GM13976 (cell line): Measurements from ENCODE around the gene DISC1.

ENCODE experiments used
- DNase-seq: peaks from one replicate; pipeline ENCODE4 v3.0.0; 2012; ENCODE audit warnings: low spot score
- CTCF ChIP-seq: IDR thresholded peaks from 2 replicates; pipeline ENCODE4 v1.5.1; 2012; ENCODE audit warnings: borderline replicate concordance, mild to moderate bottlenecking; ENCODE audit not compliant: insufficient read depth; ENCODE audit errors: extremely low read depth, missing control alignments, control extremely low read depth
- in situ Hi-C: fragments of 300-500 bp; cut with MboI; formaldehyde crosslinking; loops from one replicate; pipeline ENCODE4 v1.12.0; 2022; ENCODE audit warnings: low sequenced_read_pairs, mixed read lengths, inconsistent platforms; ENCODE audit not compliant: unreplicated experiment

DISC1 gene

DNA sequence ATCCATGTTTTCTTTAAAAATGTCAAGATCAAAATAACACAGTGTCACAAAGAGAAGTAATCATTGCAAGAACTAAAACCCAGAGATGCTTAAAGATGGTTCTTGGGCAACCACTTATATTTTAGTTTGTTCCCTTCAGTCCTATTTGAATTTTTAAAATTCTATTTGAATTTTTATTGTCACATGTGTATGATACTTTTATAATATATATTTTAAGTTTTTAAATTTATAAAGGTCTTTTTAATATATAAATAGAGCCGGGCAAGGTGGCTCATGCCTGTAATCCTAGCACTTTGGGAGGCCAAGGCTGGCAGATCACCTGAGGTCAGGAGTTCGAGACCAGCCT, 22.3 kb upstream of the DISC1 start:
- in situ Hi-C loops: no loop called here
- DNase-seq: no peak
- TF ChIP-seq CTCF: no peak

- DNase-seq: no peak
- no peak for TF ChIP-seq CTCF
- in situ Hi-C loops: no loop called here
Measured at GRCh38 chr1:231605149-231606100, 21.2 kb upstream of the DISC1 start.

GRCh38 chr1:231606712-231607111, 19.9 kb upstream of the DISC1 start:
- in situ Hi-C loops: no loop called here
- TF ChIP-seq CTCF: no peak
- DNase-seq: no peak

DNA sequence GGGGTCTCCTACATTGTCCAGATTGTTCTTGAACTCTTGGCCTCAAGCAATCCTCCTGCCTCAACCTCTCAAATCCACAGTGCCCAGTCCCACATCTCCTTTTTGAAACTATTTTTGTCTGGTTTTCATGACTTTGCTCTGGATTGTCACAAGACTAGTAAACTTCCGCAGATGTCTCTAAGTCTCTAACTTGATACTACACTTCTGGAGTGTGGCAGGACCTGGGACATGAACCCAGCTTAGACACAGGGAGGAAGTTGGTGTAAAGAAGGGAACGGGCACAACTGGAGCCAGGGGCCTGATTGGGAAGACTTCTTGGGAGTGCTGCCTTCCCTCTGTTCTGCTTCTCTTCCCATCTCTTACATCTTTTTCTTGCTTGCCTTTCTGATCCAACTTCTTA, 16.2 kb upstream of the DISC1 start:
- no peak for DNase-seq
- in situ Hi-C loops: no loop called here
- no peak for TF ChIP-seq CTCF

DNA sequence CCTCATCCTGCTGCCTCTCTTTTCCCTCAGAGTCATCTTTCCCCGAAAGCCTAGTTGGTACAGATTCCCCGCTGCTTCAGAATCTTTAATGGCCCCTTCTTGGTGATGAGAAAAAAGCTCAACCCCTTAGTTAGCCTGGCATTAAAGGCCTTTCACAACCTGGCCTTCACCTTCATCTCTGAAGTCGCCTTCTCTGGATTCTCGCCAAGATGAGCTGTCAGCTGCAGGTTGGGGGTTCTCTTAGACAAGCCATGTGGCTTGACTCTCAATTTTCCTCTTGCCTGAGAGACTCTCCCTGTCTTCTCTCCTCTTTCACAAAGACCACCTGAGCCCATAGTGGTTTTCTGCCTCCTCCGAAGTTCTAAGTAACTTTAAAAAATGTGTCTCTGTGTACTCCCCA, 15.5 kb upstream of the DISC1 start:
- no peak for DNase-seq
- in situ Hi-C loops: no loop called here
- TF ChIP-seq CTCF: no peak

DNA sequence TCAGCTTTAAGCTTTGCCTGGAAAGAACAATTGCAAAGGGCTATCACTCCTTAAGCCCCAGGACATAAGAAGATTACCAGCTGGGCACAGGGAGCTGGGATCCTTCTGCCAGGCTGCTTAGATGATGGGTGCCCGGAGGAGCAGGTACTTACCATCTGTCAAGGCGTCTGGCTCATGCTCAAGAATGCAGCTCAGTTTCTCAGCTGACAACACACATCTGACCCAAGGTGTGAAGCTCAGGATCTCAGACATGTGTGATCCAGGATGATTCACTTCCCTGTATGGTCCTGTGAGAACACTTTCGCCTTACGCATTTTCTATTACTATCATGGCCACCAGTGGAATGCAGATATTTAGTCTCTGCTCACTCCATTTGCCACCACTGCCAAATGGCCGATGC, 14.7 kb upstream of the DISC1 start:
- TF ChIP-seq CTCF: no peak
- in situ Hi-C loops: no loop called here
- DNase-seq: no peak
